ENCODE results near the gene MAP4K5. TPM values are rescaled to one million over a fixed set of nuclear protein-coding genes. Genes with fewer than 3 reads are reported as not detected.

Gene MAP4K5
- polyA plus RNA-seq, 1 donor (not counting 4 experiments of a cell fraction or from before 2014, with no cell fraction given) = 25.8 TPM

- DNase-seq (ENCODE audit: low read depth, low spot score) (no peak), FAIRE-seq (no peak)
- Histone ChIP-seq H4K20me1 (ENCODE audit: control insufficient read depth, extremely low read depth, insufficient read depth, low read length) (no peaks in the 10 kb centered on the region), H3K4me3 (ENCODE audit: control insufficient read depth in 2 of 3, extremely low read depth in 1 of 3, insufficient read depth in 2 of 3, low read depth in 1 of 3, low read length in 3 of 3) (no peak overlapping the region), H3K27me3 (ENCODE audit: control insufficient read depth, extremely low read depth, insufficient read depth, low read length) (no peaks in the 10 kb centered on the region), H3K36me3 (ENCODE audit: control insufficient read depth in 2 of 2, extremely low read depth in 1 of 2, insufficient read depth in 2 of 2, low read length in 2 of 2) (peaks cover 0 to 6% of the 10 kb centered on the region in 2 experiments), H3K79me2 (ENCODE audit: control insufficient read depth, insufficient read depth, low read length) (no peaks in the 10 kb centered on the region), H3K4me1 (ENCODE audit: control insufficient read depth, extremely low read depth, insufficient read depth, low read length) (no peaks in the 10 kb centered on the region), H2AFZ (ENCODE audit: control insufficient read depth, low read length) (no peak overlapping the region), H3K9me1 (ENCODE audit: control insufficient read depth, extremely low read depth, insufficient read depth, low read length) (no peaks in the 10 kb centered on the region), H3K4me2 (ENCODE audit: control insufficient read depth, extremely low read depth, insufficient read depth, low read depth, low read length) (no peak overlapping the region), H3K9me3 (ENCODE audit: control insufficient read depth, low read depth, low read length) (no peaks in the 10 kb centered on the region), H3K27ac (ENCODE audit: control insufficient read depth, insufficient read depth, low read length) (no peak overlapping the region), H3K9ac (ENCODE audit: control insufficient read depth, extremely low read depth, insufficient read depth, low read length) (no peak overlapping the region)
- dilution Hi-C loops (cut with MboI; ENCODE audit: extremely low pct_ligation_motif_present, low sequenced_read_pairs) = no loop called here
- TF ChIP-seq EZH2 (IDR thresholded peaks at IDR 0.05; ENCODE audit: low read length) (no peak), CTCF (optimal IDR thresholded peaks at IDR 0.05 in 1 of 3, IDR thresholded peaks at IDR 0.05 in 1 of 3, conservative IDR thresholded peaks at IDR 0.05 in 1 of 3; ENCODE audit: extremely low read depth in 1 of 3, insufficient read depth in 2 of 3, low read length in 3 of 3) (no peak)
These were observed 148.6 kb downstream of the MAP4K5 start for GRCh38 chr14:50383618-50384225.

DNA sequence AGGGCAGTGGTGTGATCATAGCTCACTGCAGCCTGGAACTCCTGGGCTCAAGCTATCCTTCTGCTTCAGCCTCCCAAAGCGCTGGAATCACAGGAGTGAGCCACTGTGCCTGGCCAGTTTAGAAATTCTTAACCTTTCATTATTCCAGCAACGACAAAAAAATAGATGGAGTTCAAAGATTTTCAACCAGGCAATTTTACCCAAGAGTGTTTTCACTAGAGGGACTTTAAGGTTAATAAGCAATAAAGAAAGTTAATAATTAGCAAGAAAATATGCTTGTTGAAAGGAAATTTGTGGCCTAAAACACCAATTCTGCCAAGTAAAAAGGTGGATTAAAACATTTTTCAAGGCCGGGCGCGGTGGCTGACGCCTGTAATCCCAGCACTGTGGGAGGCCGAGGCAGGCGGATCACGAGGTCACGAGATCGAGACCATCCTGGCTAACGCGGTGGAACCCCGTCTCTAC is 150.5 kb downstream of the MAP4K5 start:
- no peak overlapping the region for H3K4me2 ChIP-seq (ENCODE audit: control insufficient read depth, extremely low read depth, insufficient read depth, low read depth, low read length)
- no peaks in the 10 kb centered on the region for H4K20me1 ChIP-seq (ENCODE audit: control insufficient read depth, extremely low read depth, insufficient read depth, low read length)
- H2AFZ ChIP-seq (ENCODE audit: control insufficient read depth, low read length) = no peak overlapping the region
- dilution Hi-C loops (cut with MboI; ENCODE audit: extremely low pct_ligation_motif_present, low sequenced_read_pairs) = no loop called here
- no peaks in the 10 kb centered on the region for H3K9me1 ChIP-seq (ENCODE audit: control insufficient read depth, extremely low read depth, insufficient read depth, low read length)
- H3K79me2 ChIP-seq (ENCODE audit: control insufficient read depth, insufficient read depth, low read length) = no peaks in the 10 kb centered on the region
- H3K27ac ChIP-seq (ENCODE audit: control insufficient read depth, insufficient read depth, low read length) = no peak overlapping the region
- H3K9me3 ChIP-seq (ENCODE audit: control insufficient read depth, low read depth, low read length) = no peaks in the 10 kb centered on the region
- TF ChIP-seq EZH2 (IDR thresholded peaks at IDR 0.05; ENCODE audit: low read length) (no peak), CTCF (optimal IDR thresholded peaks at IDR 0.05 in 1 of 3, IDR thresholded peaks at IDR 0.05 in 1 of 3, conservative IDR thresholded peaks at IDR 0.05 in 1 of 3; ENCODE audit: extremely low read depth in 1 of 3, insufficient read depth in 2 of 3, low read length in 3 of 3) (no peak)
- no peak overlapping the region for H3K4me3 ChIP-seq (ENCODE audit: control insufficient read depth in 2 of 3, extremely low read depth in 1 of 3, insufficient read depth in 2 of 3, low read depth in 1 of 3, low read length in 3 of 3)
- no peaks in the 10 kb centered on the region for H3K4me1 ChIP-seq (ENCODE audit: control insufficient read depth, extremely low read depth, insufficient read depth, low read length)
- no peak overlapping the region for H3K9ac ChIP-seq (ENCODE audit: control insufficient read depth, extremely low read depth, insufficient read depth, low read length)
- H3K27me3 ChIP-seq (ENCODE audit: control insufficient read depth, extremely low read depth, insufficient read depth, low read length) = no peaks in the 10 kb centered on the region
- FAIRE-seq (no peak), DNase-seq (ENCODE audit: low read depth, low spot score) (no peak)
- H3K36me3 ChIP-seq (ENCODE audit: control insufficient read depth in 2 of 2, extremely low read depth in 1 of 2, insufficient read depth in 2 of 2, low read length in 2 of 2) = peaks cover 2 to 6% of the 10 kb centered on the region in 2 experiments

Measured in keratinocyte (primary cell).